Peyer's patch (tissue), 4 donors: ENCODE data around the gene ALDH18A1. TPM values are rescaled to one million over a fixed set of nuclear protein-coding genes. Genes with fewer than 3 reads are reported as not detected.
A peak's percentile ranks its signal among the peaks of the same experiment; 100 is the strongest.

ENCODE experiments used
- DNase-seq, 3 donors: peaks; one replicate each; pipeline ENCODE4 v3.0.0-alpha.2; 2017 to 2019
- H3K27ac ChIP-seq, 4 donors: fragments of 200-600 bp; sonication (generic); one replicate each; pipeline ENCODE4 v1.5.1; 2016 to 2019
- H3K27me3 ChIP-seq, 2 donors: fragments of 200-600 bp; sonication (generic); one replicate each; pipeline ENCODE4 v1.5.1; 2019
- H3K36me3 ChIP-seq, 3 donors: fragments of 200-600 bp; sonication (generic); one replicate each; pipeline ENCODE4 v1.5.1; 2016 to 2019
- H3K4me1 ChIP-seq, 4 donors: fragments of 200-600 bp; sonication (generic); one replicate each; pipeline ENCODE4 v1.5.1; 2016 to 2019
- H3K4me3 ChIP-seq, 4 donors: fragments of 200-600 bp; sonication (generic); 1 replicate in 3 of 4; 2 replicates in 1 of 4; pipeline ENCODE4 v1.5.1; 2016 to 2019; ENCODE audit warnings: mild to moderate bottlenecking in 1 of 4
- H3K9me3 ChIP-seq, 4 donors: fragments of 200-600 bp; sonication (generic); one replicate each; pipeline ENCODE4 v1.5.1; 2016 to 2019; ENCODE audit warnings: mild to moderate bottlenecking in 1 of 4
- POLR2A ChIP-seq, 2 donors: fragments of 450-650 bp; IDR thresholded peaks; one replicate each; pipeline ENCODE4 v1.5.1; 2017; ENCODE audit warnings: antibody characterized with exemption in 2 of 2, mild to moderate bottlenecking in 2 of 2, moderate library complexity in 2 of 2
- total RNA-seq, 4 donors: library from RNA; depleted of rRNA; stranded (reverse); fragments of >200 nt; gene quantifications; one replicate each; pipeline ENCODE4 v1.1.0, GENCODE V29; 2016
- TF ChIP-seq, protein P1 (sequence below), 6 experiments: fragments of 450-650 bp in 4 of 6; fragments of 200-600 bp in 2 of 6; sonication (generic) in 1 of 6; IDR thresholded peaks; one replicate each; pipeline ENCODE4 v1.5.1; 2017 to 2019; ENCODE audit warnings: antibody characterized with exemption in 6 of 6, mild to moderate bottlenecking in 3 of 6, moderate library complexity in 1 of 6

Gene ALDH18A1
- total RNA-seq, 4 donors from 2014 or later: 108 to 319 (median 206) TPM

DNA sequence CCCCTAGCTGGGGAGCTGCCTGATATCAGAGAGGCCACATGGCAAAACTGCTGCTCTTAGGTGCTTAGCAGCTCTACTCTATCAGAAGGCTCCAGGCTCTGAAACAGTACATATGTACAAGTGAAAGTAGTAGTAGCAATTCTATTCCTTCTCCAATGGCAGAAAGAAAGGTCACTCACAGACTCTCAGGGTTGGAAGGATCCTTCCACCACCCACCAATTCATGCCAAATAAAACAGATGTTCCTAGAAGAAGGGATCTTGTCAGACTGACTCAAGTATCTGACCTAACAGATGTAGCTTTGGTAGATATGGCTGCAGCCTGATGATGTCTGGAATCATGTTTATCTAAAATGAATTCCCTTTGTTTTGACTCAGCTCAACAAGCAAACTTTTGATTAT, 8.0 kb upstream of the ALDH18A1 start:
- no peak overlapping the region for H3K4me3 ChIP-seq
- no peaks in the 10 kb centered on the region for H3K9me3 ChIP-seq
- H3K4me1 ChIP-seq: no peaks in the 10 kb centered on the region
- no peak overlapping the region for H3K27ac ChIP-seq
- H3K27me3 ChIP-seq: no peaks in the 10 kb centered on the region
- no peak for TF ChIP-seq POLR2A (IDR thresholded peaks at IDR 0.05)
- TF ChIP-seq, protein P1, sequence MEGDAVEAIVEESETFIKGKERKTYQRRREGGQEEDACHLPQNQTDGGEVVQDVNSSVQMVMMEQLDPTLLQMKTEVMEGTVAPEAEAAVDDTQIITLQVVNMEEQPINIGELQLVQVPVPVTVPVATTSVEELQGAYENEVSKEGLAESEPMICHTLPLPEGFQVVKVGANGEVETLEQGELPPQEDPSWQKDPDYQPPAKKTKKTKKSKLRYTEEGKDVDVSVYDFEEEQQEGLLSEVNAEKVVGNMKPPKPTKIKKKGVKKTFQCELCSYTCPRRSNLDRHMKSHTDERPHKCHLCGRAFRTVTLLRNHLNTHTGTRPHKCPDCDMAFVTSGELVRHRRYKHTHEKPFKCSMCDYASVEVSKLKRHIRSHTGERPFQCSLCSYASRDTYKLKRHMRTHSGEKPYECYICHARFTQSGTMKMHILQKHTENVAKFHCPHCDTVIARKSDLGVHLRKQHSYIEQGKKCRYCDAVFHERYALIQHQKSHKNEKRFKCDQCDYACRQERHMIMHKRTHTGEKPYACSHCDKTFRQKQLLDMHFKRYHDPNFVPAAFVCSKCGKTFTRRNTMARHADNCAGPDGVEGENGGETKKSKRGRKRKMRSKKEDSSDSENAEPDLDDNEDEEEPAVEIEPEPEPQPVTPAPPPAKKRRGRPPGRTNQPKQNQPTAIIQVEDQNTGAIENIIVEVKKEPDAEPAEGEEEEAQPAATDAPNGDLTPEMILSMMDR (IDR thresholded peaks at IDR 0.05): no peak
- no peak for DNase-seq
- H3K36me3 ChIP-seq: peaks cover 0 to 19% (median 0%) of the 10 kb centered on the region in 3 donors

DNA sequence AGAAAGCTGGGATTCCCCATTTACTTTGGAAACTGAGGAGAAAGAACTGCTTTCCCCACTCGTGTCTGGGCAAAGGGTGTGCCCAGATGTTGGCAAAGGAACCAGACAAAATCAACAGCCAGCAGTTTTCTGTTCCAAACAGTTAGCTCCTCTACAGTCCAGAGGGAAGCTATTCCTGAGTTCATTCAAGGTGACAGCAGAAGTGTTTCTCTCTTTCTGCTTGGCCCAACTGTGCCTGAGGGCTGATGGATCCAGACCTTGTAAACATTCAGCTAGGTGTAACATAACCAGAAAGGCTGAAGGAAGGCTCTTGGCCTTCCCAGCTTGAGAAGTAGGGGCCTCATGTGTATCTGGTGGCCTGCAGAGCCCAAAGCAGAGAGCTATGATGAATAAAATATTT, 7.0 kb upstream of the ALDH18A1 start:
- Histone ChIP-seq H3K27ac (no peak overlapping the region), H3K27me3 (no peaks in the 10 kb centered on the region), H3K4me1 (no peaks in the 10 kb centered on the region), H3K4me3 (no peak overlapping the region), H3K36me3 (peaks cover 0 to 13% (median 0%) of the 10 kb centered on the region in 3 donors), H3K9me3 (no peaks in the 10 kb centered on the region)
- TF ChIP-seq, protein P1 (IDR thresholded peaks at IDR 0.05): no peak
- no peak for TF ChIP-seq POLR2A (IDR thresholded peaks at IDR 0.05)
- DNase-seq: no peak

DNA sequence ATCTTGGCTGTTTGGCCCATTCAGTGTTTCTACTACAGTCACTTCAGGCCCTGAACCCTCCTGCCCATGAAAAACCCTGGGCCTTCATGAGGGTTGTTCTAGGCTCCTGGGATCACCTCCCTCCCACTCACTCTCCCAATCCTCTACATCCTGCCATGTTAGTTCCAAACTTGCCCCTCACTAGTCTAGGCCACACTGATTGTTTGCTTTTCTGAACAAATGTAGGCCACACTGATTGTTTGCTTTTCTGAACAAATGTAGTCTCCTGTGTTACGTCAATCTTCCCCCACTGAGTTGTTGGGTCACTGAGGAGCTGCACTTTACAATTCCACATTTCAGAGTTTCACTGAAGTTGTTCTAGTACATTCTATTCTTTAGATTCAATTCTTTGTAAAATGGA, 5.3 kb upstream of the ALDH18A1 start:
- H3K27me3 ChIP-seq: no peaks in the 10 kb centered on the region
- TF ChIP-seq, protein P1 (IDR thresholded peaks at IDR 0.05): no peak
- no peak for TF ChIP-seq POLR2A (IDR thresholded peaks at IDR 0.05)
- H3K36me3 ChIP-seq: peaks cover 0 to 13% (median 0%) of the 10 kb centered on the region in 3 donors
- no peak overlapping the region for H3K4me3 ChIP-seq
- H3K4me1 ChIP-seq: peaks cover 0 to 4% (median 0%) of the 10 kb centered on the region in 4 donors
- no peak overlapping the region for H3K27ac ChIP-seq
- no peak for DNase-seq
- H3K9me3 ChIP-seq: no peaks in the 10 kb centered on the region

DNA sequence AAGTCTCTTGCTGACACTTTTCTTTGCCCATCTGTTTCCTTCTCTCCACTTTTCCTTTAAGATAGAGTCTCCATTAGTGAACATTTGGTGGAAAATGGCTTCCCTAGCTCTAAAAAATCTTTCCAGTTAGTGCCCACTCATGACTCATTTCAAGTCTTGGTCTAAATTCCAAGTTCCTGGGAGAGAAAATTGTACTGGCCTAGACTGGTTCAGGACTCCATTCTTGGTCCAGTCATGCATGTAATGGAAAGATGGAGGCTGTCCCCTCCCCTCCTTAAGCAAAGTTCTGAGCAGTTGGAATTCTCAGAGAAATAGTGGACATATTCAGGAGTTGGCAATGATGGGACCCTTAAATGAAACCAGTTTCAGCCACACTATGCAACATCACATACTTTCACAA, 3.8 kb upstream of the ALDH18A1 start:
- Histone ChIP-seq H3K4me3 (no peak overlapping the region), H3K4me1 (peaks cover 0 to 9% (median 3%) of the 10 kb centered on the region in 4 donors), H3K9me3 (no peaks in the 10 kb centered on the region), H3K27ac (no peak overlapping the region), H3K27me3 (no peaks in the 10 kb centered on the region), H3K36me3 (peaks cover 0 to 13% (median 0%) of the 10 kb centered on the region in 3 donors)
- DNase-seq: no peak
- TF ChIP-seq POLR2A (IDR thresholded peaks at IDR 0.05): no peak
- TF ChIP-seq, protein P1 (IDR thresholded peaks at IDR 0.05): no peak

DNA sequence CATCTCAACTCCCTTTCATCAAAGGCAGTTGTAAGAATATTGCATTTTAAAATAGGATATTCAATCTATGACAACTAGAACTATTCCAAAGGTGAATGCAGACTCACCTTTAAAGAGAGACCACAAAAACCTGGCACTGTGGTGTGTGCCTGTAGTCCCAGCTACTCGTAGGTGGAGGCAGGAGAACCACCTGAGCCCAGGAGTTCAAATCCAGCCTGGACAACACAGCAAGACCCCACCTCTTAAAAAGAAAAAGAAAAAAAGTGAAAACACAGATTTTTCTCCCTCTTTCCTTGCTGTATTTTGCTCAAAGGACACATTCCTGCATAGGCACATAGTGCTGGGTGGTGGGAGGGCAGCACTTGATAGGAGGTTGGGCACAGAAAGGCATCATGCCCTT, 739 bp upstream of the ALDH18A1 start:
- no peaks in the 10 kb centered on the region for H3K27me3 ChIP-seq
- no peak for TF ChIP-seq POLR2A (IDR thresholded peaks at IDR 0.05)
- TF ChIP-seq, protein P1 (IDR thresholded peaks at IDR 0.05): no peak
- no peak for DNase-seq
- H3K36me3 ChIP-seq: peaks cover 0 to 12% (median 0%) of the 10 kb centered on the region in 3 donors
- peak overlapping the region in 3 of 4 donors; percentile 67 to 86 (median 72) for H3K4me3 ChIP-seq
- H3K4me1 ChIP-seq: peaks cover 0 to 10% (median 5%) of the 10 kb centered on the region in 4 donors
- peak overlapping the region in 1 of 4 donors; percentile 80 for H3K27ac ChIP-seq
- no peaks in the 10 kb centered on the region for H3K9me3 ChIP-seq
